IPS-15b (cell line): ENCODE results near the gene SAMMSON.
A peak's percentile ranks its signal among the peaks of the same experiment; 100 is the strongest.

Source experiments
- H3K27me3 ChIP-seq: one replicate; pipeline ENCODE4 v1.6.1; 2013; ENCODE audit warnings: low read length; ENCODE audit not compliant: control insufficient read depth, insufficient read depth
- H3K36me3 ChIP-seq: one replicate; pipeline ENCODE4 v1.6.1; 2013; ENCODE audit warnings: low read length; ENCODE audit not compliant: control insufficient read depth, insufficient read depth
- H3K4me1 ChIP-seq: one replicate; pipeline ENCODE4 v1.6.1; 2013; ENCODE audit warnings: mild to moderate bottlenecking, low read length; ENCODE audit not compliant: control insufficient read depth, insufficient read depth
- H3K4me3 ChIP-seq: one replicate; pipeline ENCODE4 v1.5.1; 2013; ENCODE audit warnings: low read depth, low read length
- H3K9ac ChIP-seq: one replicate; pipeline ENCODE4 v1.6.1; 2013; ENCODE audit warnings: low read depth, mild to moderate bottlenecking, low read length
- H3K9me3 ChIP-seq: one replicate; pipeline ENCODE4 v1.6.1; 2013; ENCODE audit warnings: mild to moderate bottlenecking, low read length; ENCODE audit not compliant: control insufficient read depth, insufficient read depth

Gene SAMMSON

DNA sequence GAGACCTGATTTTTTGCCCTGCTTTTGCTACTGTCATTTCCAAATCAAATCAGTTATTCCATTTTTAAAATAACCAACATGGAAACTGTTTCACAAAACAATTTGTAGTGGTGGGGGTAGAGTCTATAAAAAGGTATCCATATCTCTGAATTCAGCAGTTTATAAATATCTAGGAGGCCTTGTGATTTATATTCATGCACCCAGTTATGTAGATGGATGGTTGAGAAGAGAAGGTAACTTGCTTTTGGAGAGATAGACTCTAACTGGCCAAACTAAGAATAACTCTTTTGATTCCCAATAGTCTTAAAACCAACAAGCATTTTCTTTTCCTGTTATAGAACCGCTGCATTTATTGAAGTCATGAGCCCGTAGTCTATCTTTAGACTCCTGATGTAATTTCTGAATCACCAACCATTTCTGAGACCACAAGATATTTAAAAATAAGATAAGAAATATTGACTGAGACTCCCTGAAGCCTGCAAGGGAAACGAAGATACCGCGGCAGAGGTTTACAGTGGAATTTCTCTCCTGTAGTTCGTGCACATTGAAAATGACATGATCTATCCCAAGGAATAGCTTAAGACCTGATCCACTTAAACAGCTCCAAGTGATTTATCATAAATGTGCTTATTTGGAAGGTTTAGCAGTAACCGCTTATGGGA is 68.5 kb downstream of the SAMMSON start:
- Histone ChIP-seq H3K4me1 (peaks cover 4% of the 10 kb centered on the region), H3K9me3 (no peaks in the 10 kb centered on the region), H3K36me3 (no peaks in the 10 kb centered on the region), H3K4me3 (no peak overlapping the region), H3K27me3 (no peaks in the 10 kb centered on the region), H3K9ac (no peak overlapping the region)

DNA sequence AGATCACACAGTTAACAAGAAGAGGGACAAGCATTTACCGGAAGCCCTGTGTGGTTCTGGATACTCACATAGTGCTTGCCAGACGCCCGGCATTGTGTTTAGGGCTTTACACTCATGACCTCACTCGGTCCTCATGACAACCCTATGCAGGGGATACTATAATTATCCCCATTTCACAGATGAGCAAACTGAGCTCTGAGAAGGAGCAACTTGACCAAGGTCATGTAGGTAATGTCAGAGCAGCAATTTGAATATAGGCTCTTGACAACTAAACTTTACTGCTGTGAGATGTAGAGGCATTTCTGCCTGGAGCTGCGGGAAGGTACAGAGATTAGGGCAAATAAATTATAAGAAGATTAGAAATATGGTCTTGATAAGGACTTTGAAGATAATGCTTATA is 70.0 kb downstream of the SAMMSON start:
- no peaks in the 10 kb centered on the region for H3K9me3 ChIP-seq
- no peak overlapping the region for H3K4me3 ChIP-seq
- H3K36me3 ChIP-seq: no peaks in the 10 kb centered on the region
- H3K27me3 ChIP-seq: no peaks in the 10 kb centered on the region
- no peak overlapping the region for H3K9ac ChIP-seq
- peaks cover 4% of the 10 kb centered on the region for H3K4me1 ChIP-seq

DNA sequence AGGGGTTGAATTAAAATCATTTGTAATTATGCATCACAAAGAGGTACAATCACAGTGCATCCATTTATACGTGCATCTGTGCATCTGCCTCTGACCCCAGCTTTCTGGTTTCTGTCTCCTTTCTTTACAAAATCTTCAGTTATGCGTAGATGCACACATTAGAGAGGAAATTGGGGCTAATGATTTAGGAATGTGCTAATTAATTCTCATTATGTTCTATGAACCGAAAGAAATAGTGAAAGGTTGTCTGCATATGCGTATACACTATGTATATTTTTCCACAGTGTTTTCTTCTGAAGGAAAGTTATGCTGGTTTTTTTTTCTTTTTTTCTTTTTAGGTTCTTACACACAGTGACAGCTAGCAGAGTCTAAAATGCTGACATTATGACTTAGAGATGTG is 71.6 kb downstream of the SAMMSON start:
- Histone ChIP-seq H3K27me3 (no peaks in the 10 kb centered on the region), H3K36me3 (no peaks in the 10 kb centered on the region), H3K9me3 (no peaks in the 10 kb centered on the region)

DNA sequence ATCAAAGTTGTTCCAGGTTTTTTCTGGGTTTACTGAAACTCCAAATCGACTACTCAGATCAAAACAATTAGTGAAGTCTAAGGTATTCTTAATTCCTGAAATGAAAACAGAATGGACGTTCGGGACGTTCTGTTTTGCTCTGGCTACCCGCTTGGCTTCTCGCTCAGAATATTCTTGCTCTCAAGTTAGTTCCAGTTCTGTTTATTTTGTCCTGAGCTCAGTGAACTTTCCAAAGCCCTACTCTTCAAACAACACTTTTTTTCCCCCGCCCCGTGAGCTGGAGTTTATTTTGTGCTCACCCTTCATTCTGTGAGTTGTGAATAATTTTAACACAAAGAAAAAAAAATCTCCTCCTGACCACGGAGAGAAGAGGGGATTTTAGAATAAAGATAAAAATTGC is 72.6 kb downstream of the SAMMSON start:
- Histone ChIP-seq H3K27me3 (no peaks in the 10 kb centered on the region), H3K4me1 (peaks cover 9% of the 10 kb centered on the region), H3K9ac (no peak overlapping the region), H3K9me3 (no peaks in the 10 kb centered on the region), H3K36me3 (no peaks in the 10 kb centered on the region), H3K4me3 (peak overlapping the region; percentile 34)

More for the DNA sequence above, 71.6 kb downstream of the SAMMSON start:
- peaks cover 4% of the 10 kb centered on the region for H3K4me1 ChIP-seq
- no peak overlapping the region for H3K4me3 ChIP-seq
- no peak overlapping the region for H3K9ac ChIP-seq

DNA sequence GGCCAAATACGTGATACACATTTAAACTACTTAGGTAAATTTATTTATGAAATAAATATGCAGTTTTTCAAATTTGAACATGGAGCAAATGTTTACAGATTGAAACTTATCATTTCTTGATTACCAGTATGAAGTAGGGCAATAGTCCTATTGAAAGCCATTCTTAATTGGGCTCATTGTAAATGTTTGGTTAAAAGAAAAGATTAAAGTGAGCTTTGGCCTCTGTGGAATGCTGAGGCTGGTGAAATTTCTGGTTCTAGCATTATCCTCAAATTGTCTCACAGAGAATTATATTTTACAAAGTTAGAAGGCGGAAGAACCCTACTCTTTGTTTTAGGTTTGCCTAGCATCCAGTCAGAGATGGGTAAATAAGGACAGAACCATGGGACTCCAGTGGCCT is 73.2 kb downstream of the SAMMSON start:
- Histone ChIP-seq H3K9ac (no peak overlapping the region), H3K4me3 (no peak overlapping the region), H3K9me3 (no peaks in the 10 kb centered on the region), H3K4me1 (peaks cover 9% of the 10 kb centered on the region), H3K36me3 (no peaks in the 10 kb centered on the region), H3K27me3 (no peaks in the 10 kb centered on the region)

DNA sequence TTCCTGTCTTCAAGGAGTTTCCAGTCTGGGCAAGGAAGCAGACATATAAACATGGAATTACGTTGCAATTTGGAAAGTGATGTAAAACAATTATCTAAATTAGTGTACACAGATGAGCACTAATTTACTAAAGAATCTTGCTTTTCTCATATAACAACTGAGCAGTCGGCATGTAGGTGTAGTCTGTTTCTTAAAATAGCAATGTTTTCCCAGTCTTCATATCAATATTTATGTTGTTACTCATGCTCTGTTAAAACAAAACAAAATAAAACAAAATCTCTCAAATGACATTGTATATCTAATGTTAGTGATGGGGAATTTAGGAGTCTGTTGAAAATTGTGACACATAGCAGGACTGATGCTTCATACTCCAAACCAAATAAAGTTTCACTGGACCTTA is 75.6 kb downstream of the SAMMSON start:
- H3K4me3 ChIP-seq: no peak overlapping the region
- no peaks in the 10 kb centered on the region for H3K27me3 ChIP-seq
- no peak overlapping the region for H3K9ac ChIP-seq
- peaks cover 9% of the 10 kb centered on the region for H3K4me1 ChIP-seq
- H3K36me3 ChIP-seq: no peaks in the 10 kb centered on the region
- no peaks in the 10 kb centered on the region for H3K9me3 ChIP-seq

DNA sequence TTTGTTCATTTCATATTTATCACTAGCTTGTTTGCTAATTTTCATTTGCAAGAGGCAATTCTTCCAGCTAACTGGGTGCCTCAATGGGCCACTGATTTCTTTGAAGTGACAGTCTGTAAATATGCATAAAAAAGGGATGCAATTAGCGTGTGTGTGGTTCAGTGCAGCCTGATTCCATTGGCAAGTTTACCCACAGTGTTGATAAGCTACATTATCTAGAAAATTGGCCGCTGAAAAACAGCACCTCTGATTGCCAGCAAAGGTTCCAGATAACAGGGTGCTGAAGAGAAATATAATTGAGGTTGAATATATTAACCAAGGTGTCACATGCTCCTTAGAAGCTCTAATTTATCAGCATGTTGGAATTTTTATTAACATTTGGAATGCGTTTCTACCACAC is 76.9 kb downstream of the SAMMSON start:
- Histone ChIP-seq H3K36me3 (no peaks in the 10 kb centered on the region), H3K4me3 (no peak overlapping the region), H3K27me3 (no peaks in the 10 kb centered on the region)

DNA sequence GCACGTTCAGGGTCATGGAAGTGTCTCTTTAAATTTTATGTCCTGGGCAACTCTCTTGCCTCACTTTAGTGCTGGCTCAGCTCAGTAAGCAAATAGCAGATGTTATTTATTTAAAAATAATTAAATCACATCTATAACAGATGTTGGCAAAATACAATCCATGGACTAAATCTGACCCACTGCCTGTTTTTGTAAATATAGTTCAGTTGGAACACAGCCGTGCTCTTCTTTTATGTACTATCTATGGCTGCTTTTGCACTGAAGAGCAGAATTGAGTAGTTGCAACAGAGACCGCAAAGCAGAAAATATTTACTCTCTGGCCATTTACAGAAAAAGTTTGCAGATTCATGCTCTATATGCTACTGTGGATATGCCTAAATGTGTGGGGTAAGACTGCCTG is 79.2 kb downstream of the SAMMSON start:
- no peaks in the 10 kb centered on the region for H3K36me3 ChIP-seq
- H3K4me1 ChIP-seq: peaks cover 5% of the 10 kb centered on the region
- no peaks in the 10 kb centered on the region for H3K27me3 ChIP-seq
- no peaks in the 10 kb centered on the region for H3K9me3 ChIP-seq
- H3K4me3 ChIP-seq: no peak overlapping the region
- H3K9ac ChIP-seq: no peak overlapping the region

More for the DNA sequence above, 76.9 kb downstream of the SAMMSON start:
- no peak overlapping the region for H3K9ac ChIP-seq
- H3K4me1 ChIP-seq: peaks cover 9% of the 10 kb centered on the region
- no peaks in the 10 kb centered on the region for H3K9me3 ChIP-seq

DNA sequence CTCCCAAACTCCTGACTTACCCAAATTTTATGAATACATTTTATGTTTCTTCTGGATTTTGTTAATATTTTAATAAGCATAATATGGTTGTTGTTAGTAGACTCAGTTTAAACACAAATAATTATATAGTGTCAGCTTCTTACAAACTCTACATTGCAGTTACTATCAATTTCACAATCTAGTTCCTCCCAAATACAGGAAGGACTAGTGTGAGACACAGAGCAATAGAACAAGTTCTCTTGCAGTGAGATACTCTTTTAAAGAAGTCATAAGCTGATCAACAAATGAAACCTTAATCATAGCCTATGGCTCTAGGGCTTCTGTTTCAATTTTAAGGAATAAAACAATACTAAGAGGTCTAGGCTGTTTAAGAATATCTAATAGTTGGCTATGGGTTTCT is 86.1 kb downstream of the SAMMSON start:
- Histone ChIP-seq H3K9me3 (no peaks in the 10 kb centered on the region), H3K36me3 (no peaks in the 10 kb centered on the region), H3K4me3 (no peak overlapping the region), H3K9ac (no peak overlapping the region), H3K4me1 (no peaks in the 10 kb centered on the region), H3K27me3 (no peaks in the 10 kb centered on the region)

DNA sequence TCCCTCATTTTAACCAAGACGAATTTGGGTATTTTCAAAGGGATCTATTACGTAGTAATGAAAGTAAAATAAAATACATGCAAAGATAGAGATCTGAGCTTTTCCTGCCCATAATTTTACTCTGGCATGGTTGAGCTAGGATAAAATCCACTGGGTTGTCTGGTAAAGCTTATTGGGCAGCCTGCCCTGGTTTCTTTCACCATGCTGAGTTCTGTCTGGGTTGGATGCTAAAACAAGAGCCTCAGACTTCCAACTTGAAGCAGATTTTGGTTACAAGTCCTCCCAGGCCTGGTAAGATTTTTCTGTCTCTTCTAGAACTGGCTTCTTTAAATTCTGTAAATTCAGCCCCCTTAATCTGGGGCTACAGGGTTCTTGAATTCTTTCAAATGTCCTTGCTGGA is 86.8 kb downstream of the SAMMSON start:
- H3K4me1 ChIP-seq: no peaks in the 10 kb centered on the region
- H3K9me3 ChIP-seq: no peaks in the 10 kb centered on the region
- H3K27me3 ChIP-seq: no peaks in the 10 kb centered on the region
- H3K9ac ChIP-seq: no peak overlapping the region
- H3K36me3 ChIP-seq: no peaks in the 10 kb centered on the region
- no peak overlapping the region for H3K4me3 ChIP-seq

DNA sequence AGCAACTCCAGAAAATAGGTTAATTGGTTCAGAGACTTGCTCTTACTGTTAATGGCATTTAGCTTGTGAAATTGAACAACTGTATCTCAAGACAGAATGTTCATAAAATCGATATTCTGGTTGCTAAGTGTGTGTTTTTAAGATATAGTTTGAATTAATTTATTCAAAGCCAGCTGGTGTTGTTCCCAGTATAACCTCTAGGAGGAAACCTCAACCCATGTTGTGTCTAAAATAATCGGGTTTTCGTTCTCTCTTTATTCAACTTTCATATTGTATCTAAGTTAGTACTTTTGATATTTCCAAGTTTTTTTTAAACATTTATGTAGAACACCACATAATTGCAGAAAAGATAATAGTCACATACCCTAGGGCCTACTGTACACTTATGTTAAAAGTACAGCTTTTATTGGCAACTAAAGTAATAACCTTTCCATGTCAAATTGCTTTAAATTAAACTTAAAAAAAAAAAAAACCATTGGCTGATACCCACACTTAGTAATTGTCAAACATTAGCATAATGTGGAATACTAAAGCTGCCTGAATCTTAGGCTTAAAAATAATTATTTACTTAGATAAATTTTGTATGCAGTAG is 90.9 kb downstream of the SAMMSON start:
- Histone ChIP-seq H3K9me3 (no peaks in the 10 kb centered on the region), H3K27me3 (no peaks in the 10 kb centered on the region), H3K9ac (no peak overlapping the region), H3K4me3 (no peak overlapping the region), H3K36me3 (no peaks in the 10 kb centered on the region), H3K4me1 (no peaks in the 10 kb centered on the region)

DNA sequence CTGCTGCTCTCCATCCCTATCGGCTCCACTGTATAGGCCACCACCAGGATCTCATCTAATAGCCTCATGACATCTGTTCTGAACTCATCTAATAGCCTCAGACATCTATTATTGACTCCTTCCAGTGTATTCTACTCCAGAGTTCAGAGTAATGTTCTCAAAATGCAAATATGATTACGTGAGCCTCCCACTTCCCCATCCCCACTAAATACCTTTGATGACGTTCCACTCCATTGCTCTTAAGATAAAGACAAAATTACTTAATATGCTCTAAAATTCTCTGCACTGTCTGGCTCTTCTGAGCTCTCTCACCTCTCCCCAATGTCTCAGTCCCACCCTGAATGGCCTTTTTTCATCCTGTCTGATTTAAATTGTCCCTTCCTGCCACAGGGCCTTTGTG is 94.7 kb downstream of the SAMMSON start:
- Histone ChIP-seq H3K4me1 (no peaks in the 10 kb centered on the region), H3K36me3 (no peaks in the 10 kb centered on the region), H3K9me3 (no peaks in the 10 kb centered on the region), H3K9ac (no peak overlapping the region), H3K4me3 (no peak overlapping the region), H3K27me3 (no peaks in the 10 kb centered on the region)
